SK-N-SH (cell line): Measurements from ENCODE around the gene MTFP1.
"Not testable (repeated sequence)": the region's sequence is repeated elsewhere in the genome, so short reads cannot be mapped to it uniquely, and the experiment has no call there.

Source experiments
- CTCF ChIP-seq: fragments of 200-600 bp; sonication (generic); IDR thresholded peaks from 2 replicates; pipeline ENCODE4 v1.6.1; 2017; ENCODE audit warnings: antibody characterized with exemption, mild to moderate bottlenecking, moderate library complexity
- EZH2phosphoT487 ChIP-seq: fragments of 200-600 bp; sonication (generic); IDR thresholded peaks from 2 replicates; pipeline ENCODE4 v1.6.1; 2017; ENCODE audit warnings: low read depth, mixed run types, mild to moderate bottlenecking, antibody characterized with exemption, moderate library complexity, borderline replicate concordance
- FOSL2 ChIP-seq: IDR thresholded peaks from 2 replicates; pipeline ENCODE4 v1.4.0; 2012; ENCODE audit warnings: low read depth, mild to moderate bottlenecking, moderate library complexity, borderline replicate concordance
- IRF3 ChIP-seq: fragments of 150-350 bp; IDR thresholded peaks from 2 replicates; pipeline ENCODE4 v1.6.1; 2016; ENCODE audit warnings: mild to moderate bottlenecking, low read depth, low read length
- JUND ChIP-seq: IDR thresholded peaks from 2 replicates; pipeline ENCODE4 v1.4.0; 2012
- MAX ChIP-seq: IDR thresholded peaks from 2 replicates; pipeline ENCODE4 v1.4.0; 2012; ENCODE audit warnings: low read depth
- PBX3 ChIP-seq: IDR thresholded peaks from 2 replicates; pipeline ENCODE4; 2012
- REST ChIP-seq: IDR thresholded peaks from 2 replicates; pipeline ENCODE4 v1.6.1; 2012; ENCODE audit warnings: mild to moderate bottlenecking, low read depth, low read length, moderate library complexity
- YY1 ChIP-seq: IDR thresholded peaks from 2 replicates; pipeline ENCODE4 v1.4.0; 2012; ENCODE audit warnings: low read depth, mild to moderate bottlenecking
- ZBTB33 ChIP-seq: IDR thresholded peaks from 2 replicates; pipeline ENCODE4 v1.4.0; 2012; ENCODE audit warnings: low read depth, borderline replicate concordance

- not testable (repeated sequence) for TF ChIP-seq CTCF, FOSL2, IRF3, YY1, MAX, REST, PBX3, EZH2phosphoT487, JUND, ZBTB33
Observed at GRCh38 chr22:30460555-30460954, 35.0 kb downstream of the MTFP1 start.
